Glomerular endothelial cell (primary cell): Measurements from ENCODE around the gene B4GALNT3. TPM values are rescaled to one million over a fixed set of nuclear protein-coding genes. Genes with fewer than 3 reads are reported as not detected.

ENCODE experiments used
- DNase-seq: peaks from one replicate; pipeline ENCODE4 v3.0.0-alpha.2; 2011; ENCODE audit warnings: low read depth, low spot score; ENCODE audit errors: extremely low read depth
- total RNA-seq: library from RNA; depleted of rRNA; stranded (reverse); fragments of >200 nt; gene quantifications from 2 replicates; pipeline ENCODE4 v1.2.3, GENCODE V29; 2015

Gene B4GALNT3
- total RNA-seq, 1 donor from 2014 or later, result 0.64 TPM

GRCh38 chr12:507391-507796 lies 47.7 kb downstream of the B4GALNT3 start:
- no peak for DNase-seq

GRCh38 chr12:508145-508544 lies 48.4 kb downstream of the B4GALNT3 start:
- DNase-seq, result no peak

- DNase-seq, result no peak
Observed at GRCh38 chr12:508795-509194, 49.1 kb downstream of the B4GALNT3 start.

GRCh38 chr12:509500-509899 lies 49.8 kb downstream of the B4GALNT3 start:
- DNase-seq, result no peak

- DNase-seq, result no peak
Observed at GRCh38 chr12:510071-510825, 50.5 kb downstream of the B4GALNT3 start.

GRCh38 chr12:512933-513332 lies 53.2 kb downstream of the B4GALNT3 start:
- no peak for DNase-seq

GRCh38 chr12:513446-513845 lies 53.7 kb downstream of the B4GALNT3 start:
- DNase-seq, result no peak

- no peak for DNase-seq
Observed at GRCh38 chr12:517538-517937, 57.8 kb downstream of the B4GALNT3 start.

GRCh38 chr12:520119-520518 lies 60.4 kb downstream of the B4GALNT3 start:
- DNase-seq, result no peak

- DNase-seq, result no peak
Observed at GRCh38 chr12:522692-523378, 63.1 kb downstream of the B4GALNT3 start.

- no peak for DNase-seq
Observed at GRCh38 chr12:524167-524951, 64.6 kb downstream of the B4GALNT3 start.

- no peak for DNase-seq
Observed at GRCh38 chr12:526089-526488, 66.3 kb downstream of the B4GALNT3 start.

GRCh38 chr12:527241-527640 lies 67.5 kb downstream of the B4GALNT3 start:
- DNase-seq, result no peak

- DNase-seq, result no peak
Observed at GRCh38 chr12:527729-528128, 68.0 kb downstream of the B4GALNT3 start.

GRCh38 chr12:530308-530707 lies 70.6 kb downstream of the B4GALNT3 start:
- DNase-seq, result peak; percentile 76

GRCh38 chr12:530821-531220 lies 71.1 kb downstream of the B4GALNT3 start:
- DNase-seq, result no peak

- DNase-seq, result no peak
Observed at GRCh38 chr12:531951-532585, 72.3 kb downstream of the B4GALNT3 start.

- DNase-seq, result no peak
Observed at GRCh38 chr12:532908-533565, 73.3 kb downstream of the B4GALNT3 start.

- no peak for DNase-seq
Observed at GRCh38 chr12:533718-534117, 74.0 kb downstream of the B4GALNT3 start.

- DNase-seq, result no peak
Observed at GRCh38 chr12:534216-534615, 74.5 kb downstream of the B4GALNT3 start.

- no peak for DNase-seq
Observed at GRCh38 chr12:535396-535795, 75.7 kb downstream of the B4GALNT3 start.
